ENCODE data around the gene STYK1.
"Not testable (repeated sequence)": the region's sequence is repeated elsewhere in the genome, so short reads cannot be mapped to it uniquely, and the experiment has no call there.

The STYK1 gene

GRCh38 chr12:10590966-10591365 is 82.9 kb downstream of the STYK1 start:
- no peaks in the 10 kb centered on the region for H3K36me3 ChIP-seq (ENCODE audit: control insufficient read depth, insufficient read depth, low read length)
- no peak overlapping the region for H3K4me3 ChIP-seq (ENCODE audit: low read depth, low read length)
- H3K27me3 ChIP-seq (ENCODE audit: control insufficient read depth, insufficient read depth, low read length), result no peaks in the 10 kb centered on the region
- no peaks in the 10 kb centered on the region for H3K9me3 ChIP-seq (ENCODE audit: control insufficient read depth, insufficient read depth, low read length)
- H3K4me1 ChIP-seq (ENCODE audit: control insufficient read depth, insufficient read depth, low read length), result no peaks in the 10 kb centered on the region
- no peak overlapping the region for H3K9ac ChIP-seq (ENCODE audit: low read depth, low read length)

GRCh38 chr12:10584415-10584814 is 89.4 kb downstream of the STYK1 start:
- Histone ChIP-seq H3K4me1 (ENCODE audit: control insufficient read depth, insufficient read depth, low read length) (no peaks in the 10 kb centered on the region), H3K9me3 (ENCODE audit: control insufficient read depth, insufficient read depth, low read length) (no peaks in the 10 kb centered on the region), H3K9ac (ENCODE audit: low read depth, low read length) (no peak overlapping the region), H3K4me3 (ENCODE audit: low read depth, low read length) (no peak overlapping the region), H3K36me3 (ENCODE audit: control insufficient read depth, insufficient read depth, low read length) (peaks cover 5% of the 10 kb centered on the region), H3K27me3 (ENCODE audit: control insufficient read depth, insufficient read depth, low read length) (no peaks in the 10 kb centered on the region)

- no peaks in the 10 kb centered on the region for H3K4me1 ChIP-seq (ENCODE audit: control insufficient read depth, insufficient read depth, low read length)
- peaks cover 5% of the 10 kb centered on the region for H3K36me3 ChIP-seq (ENCODE audit: control insufficient read depth, insufficient read depth, low read length)
- no peak overlapping the region for H3K4me3 ChIP-seq (ENCODE audit: low read depth, low read length)
- H3K9ac ChIP-seq (ENCODE audit: low read depth, low read length), result no peak overlapping the region
- no peaks in the 10 kb centered on the region for H3K9me3 ChIP-seq (ENCODE audit: control insufficient read depth, insufficient read depth, low read length)
- H3K27me3 ChIP-seq (ENCODE audit: control insufficient read depth, insufficient read depth, low read length), result no peaks in the 10 kb centered on the region
Measured at GRCh38 chr12:10582704-10583103, 91.1 kb downstream of the STYK1 start.

GRCh38 chr12:10582133-10582532 is 91.7 kb downstream of the STYK1 start:
- H3K36me3 ChIP-seq (ENCODE audit: control insufficient read depth, insufficient read depth, low read length); H3K4me3 ChIP-seq (ENCODE audit: low read depth, low read length); H3K4me1 ChIP-seq (ENCODE audit: control insufficient read depth, insufficient read depth, low read length); H3K9ac ChIP-seq (ENCODE audit: low read depth, low read length); H3K9me3 ChIP-seq (ENCODE audit: control insufficient read depth, insufficient read depth, low read length); H3K27me3 ChIP-seq (ENCODE audit: control insufficient read depth, insufficient read depth, low read length): not testable (repeated sequence)

- no peaks in the 10 kb centered on the region for H3K9me3 ChIP-seq (ENCODE audit: control insufficient read depth, insufficient read depth, low read length)
- H3K9ac ChIP-seq (ENCODE audit: low read depth, low read length), result no peak overlapping the region
- H3K4me1 ChIP-seq (ENCODE audit: control insufficient read depth, insufficient read depth, low read length), result peaks cover 8% of the 10 kb centered on the region
- H3K27me3 ChIP-seq (ENCODE audit: control insufficient read depth, insufficient read depth, low read length), result no peaks in the 10 kb centered on the region
- no peak overlapping the region for H3K4me3 ChIP-seq (ENCODE audit: low read depth, low read length)
- H3K36me3 ChIP-seq (ENCODE audit: control insufficient read depth, insufficient read depth, low read length), result no peaks in the 10 kb centered on the region
Measured at GRCh38 chr12:10574307-10574706, 99.5 kb downstream of the STYK1 start.

GRCh38 chr12:10572021-10572490 is 101.8 kb downstream of the STYK1 start:
- H3K4me1 ChIP-seq (ENCODE audit: control insufficient read depth, insufficient read depth, low read length); H3K36me3 ChIP-seq (ENCODE audit: control insufficient read depth, insufficient read depth, low read length); H3K9ac ChIP-seq (ENCODE audit: low read depth, low read length); H3K27me3 ChIP-seq (ENCODE audit: control insufficient read depth, insufficient read depth, low read length); H3K9me3 ChIP-seq (ENCODE audit: control insufficient read depth, insufficient read depth, low read length); H3K4me3 ChIP-seq (ENCODE audit: low read depth, low read length): not testable (repeated sequence)

- no peaks in the 10 kb centered on the region for H3K36me3 ChIP-seq (ENCODE audit: control insufficient read depth, insufficient read depth, low read length)
- H3K9ac ChIP-seq (ENCODE audit: low read depth, low read length), result no peak overlapping the region
Measured at GRCh38 chr12:10571141-10571540, 102.7 kb downstream of the STYK1 start.

More at GRCh38 chr12:10571141-10571540, 102.7 kb downstream of the STYK1 start:
- Histone ChIP-seq H3K4me1 (ENCODE audit: control insufficient read depth, insufficient read depth, low read length) (peaks cover 3% of the 10 kb centered on the region), H3K4me3 (ENCODE audit: low read depth, low read length) (no peak overlapping the region), H3K27me3 (ENCODE audit: control insufficient read depth, insufficient read depth, low read length) (no peaks in the 10 kb centered on the region), H3K9me3 (ENCODE audit: control insufficient read depth, insufficient read depth, low read length) (no peaks in the 10 kb centered on the region)
